NCI-H1694 treated with DMSO at 0.1 percent for 48 hours (cell line): Measurements from ENCODE around the gene C2orf80.
"Not testable (repeated sequence)": the region's sequence is repeated elsewhere in the genome, so short reads cannot be mapped to it uniquely, and the experiment has no call there.

ENCODE experiments used
- DNase-seq: peaks from one replicate; lab custom pipeline; 2025; lab: John Stamatoyannopoulos, UW

The C2orf80 gene

GRCh38 chr2:208135794-208136715 is 53.8 kb downstream of the C2orf80 start:
- DNase-seq: no peak

DNA sequence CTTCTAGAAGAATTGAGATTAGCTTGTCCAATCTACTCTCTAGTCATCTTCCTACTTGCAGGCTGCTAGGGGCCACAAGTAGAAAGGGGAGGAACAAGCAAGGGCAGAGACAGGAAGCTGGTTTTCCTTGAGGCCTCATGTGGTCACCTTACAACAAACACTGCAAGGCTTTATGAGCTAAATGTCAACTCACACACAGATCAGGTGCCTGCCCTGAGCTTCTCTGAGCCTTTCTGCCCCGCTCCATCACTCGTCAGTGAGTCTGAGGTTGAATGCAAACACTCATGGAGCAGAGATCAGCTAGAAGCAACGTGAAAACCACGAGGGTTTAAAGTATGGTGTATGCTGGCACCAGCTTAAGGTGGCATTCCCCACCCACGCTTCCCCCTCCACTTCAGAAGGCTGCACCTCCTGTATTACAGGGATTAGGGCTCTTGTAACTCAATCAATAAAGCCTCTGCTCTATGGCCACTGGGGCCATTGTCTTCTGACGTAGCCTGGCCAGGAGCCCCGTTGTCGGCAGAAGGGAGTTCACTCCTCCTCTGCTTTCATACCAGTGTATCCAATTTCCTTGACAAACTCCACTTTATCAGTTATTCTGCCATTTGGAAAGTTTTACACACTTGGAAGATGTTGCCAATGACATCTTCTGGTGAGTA is 54.8 kb downstream of the C2orf80 start:
- DNase-seq: no peak

DNA sequence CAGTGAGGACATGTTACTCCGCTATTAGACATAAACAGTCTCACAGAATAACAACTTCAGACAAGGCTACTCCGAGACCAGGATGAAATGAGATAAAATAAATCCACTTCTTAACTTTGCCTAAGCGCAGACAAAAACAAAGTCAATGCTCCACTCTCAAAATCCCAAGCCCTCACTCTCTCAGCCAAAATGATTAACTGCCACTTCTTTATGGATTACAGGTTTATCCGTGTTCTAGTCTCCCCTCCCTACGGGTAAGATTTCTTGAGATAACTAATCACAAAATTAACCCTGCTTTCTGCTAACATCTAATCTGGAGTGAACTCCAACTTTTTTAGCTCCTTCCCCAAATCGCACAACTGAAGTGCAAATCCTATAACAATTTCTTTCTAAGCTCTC is 59.1 kb downstream of the C2orf80 start:
- DNase-seq: no peak

GRCh38 chr2:208129744-208130711 is 59.8 kb downstream of the C2orf80 start, which contains the start of gene CRYGC:
Gene CRYGC, minus strand, starts transcription at chr2:208129828. Its CDS starts 36 bp downstream, at chr2:208129792.
- DNase-seq: no peak

DNA sequence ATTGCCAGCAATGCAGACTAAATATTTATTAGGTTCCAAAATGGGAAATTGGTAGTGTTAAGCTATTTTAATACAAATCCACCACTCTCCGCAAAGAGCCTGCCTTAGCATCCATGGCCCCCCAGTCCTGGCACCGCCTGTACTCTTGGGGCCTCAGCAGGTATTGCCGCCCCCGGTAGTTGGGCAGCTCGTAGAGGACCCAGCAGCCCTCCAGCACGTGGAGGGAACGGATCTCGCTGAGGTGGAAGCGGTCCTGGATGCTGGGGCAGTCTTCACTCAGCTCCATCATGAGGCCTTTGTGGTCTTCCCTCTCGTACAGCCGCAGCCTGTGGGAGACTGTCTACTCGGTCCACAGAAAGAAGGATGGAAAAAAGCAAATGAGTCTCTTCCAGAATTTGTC is 61.7 kb downstream of the C2orf80 start:
- DNase-seq: no peak

GRCh38 chr2:208127090-208127489 is 62.7 kb downstream of the C2orf80 start:
- no peak for DNase-seq

GRCh38 chr2:208125251-208125650 is 64.6 kb downstream of the C2orf80 start:
- no peak for DNase-seq

- not testable (repeated sequence) for DNase-seq
Measured at GRCh38 chr2:208124013-208124715, 65.7 kb downstream of the C2orf80 start, which contains the start of gene CRYGD. Gene CRYGD, minus strand, starts transcription at chr2:208124524. Its CDS starts 51 bp downstream, at chr2:208124473.

DNA sequence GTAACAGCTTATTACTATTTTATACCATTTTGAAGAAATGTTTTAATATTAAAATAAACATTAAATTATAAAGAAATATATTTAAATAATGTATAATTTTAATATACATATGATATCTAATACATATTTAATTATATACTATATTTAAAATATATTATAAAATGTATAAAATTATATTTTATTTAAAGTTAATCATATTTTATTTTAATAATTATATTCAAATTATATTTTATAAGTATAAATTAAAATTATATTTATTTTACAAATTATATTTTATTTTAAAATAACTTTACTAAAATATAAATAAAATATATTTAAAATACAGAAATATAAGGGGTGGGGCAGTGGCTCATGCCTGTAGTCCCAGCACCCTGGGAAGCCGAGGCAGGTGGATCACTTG is 67.6 kb downstream of the C2orf80 start:
- DNase-seq: no peak

- no peak for DNase-seq
Measured at GRCh38 chr2:208118918-208119317, 70.9 kb downstream of the C2orf80 start.

GRCh38 chr2:208117390-208117789 is 72.4 kb downstream of the C2orf80 start:
- DNase-seq: not testable (repeated sequence)
